GM12872 (cell line): Measurements from ENCODE around the gene RAD17.

Source experiments
- TF ChIP-seq, protein P1 (sequence below): IDR thresholded peaks from 3 replicates; pipeline ENCODE4 v1.5.1; 2011; ENCODE audit warnings: low read depth, mild to moderate bottlenecking, low read length, moderate library complexity; ENCODE audit not compliant: insufficient read depth

Gene RAD17

DNA sequence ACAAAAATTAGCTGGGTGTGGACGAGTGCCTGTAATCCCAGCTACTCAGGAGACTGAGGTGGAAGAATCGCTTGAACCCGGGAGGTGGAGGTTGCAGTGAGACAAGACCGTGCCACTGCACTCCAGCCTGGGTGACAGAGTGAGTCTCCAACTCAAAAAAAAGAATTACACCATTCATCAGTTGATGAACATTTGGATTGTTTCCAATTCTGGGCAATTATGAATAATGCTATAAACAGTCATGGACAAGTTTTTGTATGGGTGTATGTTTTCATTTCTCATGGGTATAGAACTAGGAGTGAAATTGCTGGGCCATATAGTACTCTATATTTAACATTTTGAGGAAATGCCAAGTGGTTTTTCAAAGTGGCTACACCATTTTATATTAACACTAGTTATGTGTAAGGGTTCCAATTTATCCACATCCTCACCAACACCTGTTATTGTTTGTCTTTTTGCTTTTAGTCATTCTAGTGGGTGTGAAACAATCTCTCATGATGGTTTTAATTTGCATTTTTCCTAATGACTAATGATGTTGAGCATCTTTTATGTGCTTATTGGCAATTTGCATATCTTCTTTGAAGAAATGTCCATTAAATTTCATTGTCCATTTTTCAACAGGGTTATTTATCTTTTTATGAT is 28.0 kb upstream of the RAD17 start:
- TF ChIP-seq, protein P1, sequence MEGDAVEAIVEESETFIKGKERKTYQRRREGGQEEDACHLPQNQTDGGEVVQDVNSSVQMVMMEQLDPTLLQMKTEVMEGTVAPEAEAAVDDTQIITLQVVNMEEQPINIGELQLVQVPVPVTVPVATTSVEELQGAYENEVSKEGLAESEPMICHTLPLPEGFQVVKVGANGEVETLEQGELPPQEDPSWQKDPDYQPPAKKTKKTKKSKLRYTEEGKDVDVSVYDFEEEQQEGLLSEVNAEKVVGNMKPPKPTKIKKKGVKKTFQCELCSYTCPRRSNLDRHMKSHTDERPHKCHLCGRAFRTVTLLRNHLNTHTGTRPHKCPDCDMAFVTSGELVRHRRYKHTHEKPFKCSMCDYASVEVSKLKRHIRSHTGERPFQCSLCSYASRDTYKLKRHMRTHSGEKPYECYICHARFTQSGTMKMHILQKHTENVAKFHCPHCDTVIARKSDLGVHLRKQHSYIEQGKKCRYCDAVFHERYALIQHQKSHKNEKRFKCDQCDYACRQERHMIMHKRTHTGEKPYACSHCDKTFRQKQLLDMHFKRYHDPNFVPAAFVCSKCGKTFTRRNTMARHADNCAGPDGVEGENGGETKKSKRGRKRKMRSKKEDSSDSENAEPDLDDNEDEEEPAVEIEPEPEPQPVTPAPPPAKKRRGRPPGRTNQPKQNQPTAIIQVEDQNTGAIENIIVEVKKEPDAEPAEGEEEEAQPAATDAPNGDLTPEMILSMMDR = no peak

DNA sequence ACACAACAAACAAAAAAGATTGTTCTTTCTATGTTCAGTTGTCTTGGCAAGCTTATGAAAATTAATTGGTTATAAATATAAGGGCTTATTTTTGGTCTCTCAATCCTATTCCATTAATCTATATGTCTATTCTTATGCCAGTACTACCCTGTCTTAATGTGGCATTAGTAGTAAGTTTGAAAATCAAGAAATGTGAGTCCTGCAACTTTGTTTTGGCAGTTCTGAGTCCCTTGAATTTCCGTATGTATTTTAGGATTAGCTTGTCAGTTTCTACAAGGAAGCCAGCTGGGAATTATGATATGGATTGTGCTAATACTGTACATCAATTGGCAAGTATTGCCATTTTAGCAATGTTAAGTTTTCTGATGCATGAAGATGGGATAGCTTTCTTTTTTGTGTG is 26.5 kb upstream of the RAD17 start:
- TF ChIP-seq, protein P1 = no peak

DNA sequence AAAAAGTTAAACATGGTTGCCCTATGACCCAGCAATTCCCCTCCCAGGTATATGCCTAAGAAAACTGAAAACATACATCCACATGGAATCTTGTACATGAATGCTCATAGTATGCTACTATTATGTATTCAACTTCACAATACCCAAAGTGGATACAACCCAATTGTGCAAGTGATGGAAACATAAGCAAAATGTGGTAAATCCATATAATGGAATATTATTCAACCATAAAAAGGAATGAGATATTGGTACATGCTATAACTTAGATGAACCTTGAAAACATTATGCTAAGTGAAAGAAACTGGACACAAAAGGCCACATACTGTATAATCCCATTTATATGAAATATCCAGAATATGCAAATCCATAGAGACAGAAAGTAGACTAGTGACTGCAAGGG is 19.0 kb upstream of the RAD17 start:
- TF ChIP-seq, protein P1 = no peak

DNA sequence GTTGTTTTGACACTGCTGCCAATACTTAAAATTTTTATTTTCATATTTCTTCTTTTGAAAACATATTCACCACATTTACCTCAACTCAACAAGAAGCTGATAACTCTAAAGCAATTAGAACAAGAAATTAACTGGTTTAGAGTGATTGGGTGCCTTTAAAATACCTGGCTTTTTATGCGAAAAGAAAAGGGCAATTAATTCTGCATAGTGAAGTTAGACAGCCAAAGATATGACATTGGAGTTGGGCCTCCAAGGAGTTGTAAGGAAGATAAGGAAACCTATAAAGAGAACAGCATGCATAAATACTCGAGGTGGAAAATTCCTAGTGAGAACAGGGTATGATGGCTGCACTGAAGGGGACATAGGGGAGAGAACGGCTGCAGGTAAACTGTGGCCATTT is 9.9 kb upstream of the RAD17 start:
- TF ChIP-seq, protein P1 = no peak

DNA sequence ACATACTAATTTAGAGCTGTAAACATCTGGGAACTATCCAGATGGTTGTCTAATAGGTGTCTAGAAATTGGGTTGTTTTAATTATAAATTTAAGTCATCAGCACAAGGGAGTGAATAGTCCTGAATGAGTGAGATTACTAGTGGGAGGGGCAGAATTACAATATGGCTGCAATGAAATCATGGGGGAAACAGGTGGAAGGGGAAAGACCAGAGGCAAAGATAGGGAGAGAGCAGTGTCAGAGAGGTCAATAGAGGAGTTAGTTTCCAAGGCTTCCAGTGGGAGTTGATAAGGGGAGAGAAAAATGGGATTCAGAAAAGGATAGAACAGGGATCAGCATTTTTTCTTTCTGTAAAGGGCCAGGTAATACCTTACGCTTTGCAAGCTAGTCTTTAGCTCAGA is 9.2 kb upstream of the RAD17 start:
- TF ChIP-seq, protein P1 = no peak

DNA sequence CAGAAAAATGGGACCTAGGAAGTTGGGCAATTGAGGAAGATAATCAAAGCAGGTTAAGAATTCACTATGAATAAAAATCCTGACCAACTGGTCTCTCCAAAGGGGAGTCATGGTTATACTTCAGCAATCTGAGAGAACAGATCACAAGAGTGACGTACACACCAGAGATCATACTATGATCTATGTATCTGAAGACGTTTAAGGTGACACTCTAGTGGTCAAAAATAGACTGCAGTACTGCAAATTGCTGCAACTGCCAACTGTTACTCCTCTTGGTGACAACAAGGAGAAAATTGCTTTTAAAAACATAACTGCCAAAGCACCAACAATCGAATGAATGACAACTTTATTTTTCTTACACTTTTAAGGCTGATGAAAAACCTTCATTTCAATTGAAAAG is 5.2 kb upstream of the RAD17 start:
- TF ChIP-seq, protein P1 = peak; percentile 66

DNA sequence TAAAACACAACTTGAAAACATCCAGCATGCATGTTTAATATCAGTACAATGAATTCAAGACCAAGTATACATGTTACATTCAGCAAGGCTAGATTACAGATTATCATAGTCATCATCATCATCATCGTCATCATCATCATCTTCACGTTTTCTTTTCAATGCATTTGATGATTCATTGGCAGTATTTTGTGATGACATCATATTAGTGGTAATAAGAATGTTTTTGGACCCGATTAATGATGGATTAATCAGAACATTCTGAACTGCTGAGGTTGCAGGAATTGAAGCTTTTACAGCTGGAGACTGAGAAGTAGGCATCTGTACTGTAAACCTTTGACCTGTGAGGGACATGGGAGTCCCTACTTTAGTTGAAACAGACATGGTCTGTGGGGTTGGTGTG is 4.8 kb upstream of the RAD17 start:
- TF ChIP-seq, protein P1 = no peak
